ENCODE measurements around the gene TBXT.

DNA sequence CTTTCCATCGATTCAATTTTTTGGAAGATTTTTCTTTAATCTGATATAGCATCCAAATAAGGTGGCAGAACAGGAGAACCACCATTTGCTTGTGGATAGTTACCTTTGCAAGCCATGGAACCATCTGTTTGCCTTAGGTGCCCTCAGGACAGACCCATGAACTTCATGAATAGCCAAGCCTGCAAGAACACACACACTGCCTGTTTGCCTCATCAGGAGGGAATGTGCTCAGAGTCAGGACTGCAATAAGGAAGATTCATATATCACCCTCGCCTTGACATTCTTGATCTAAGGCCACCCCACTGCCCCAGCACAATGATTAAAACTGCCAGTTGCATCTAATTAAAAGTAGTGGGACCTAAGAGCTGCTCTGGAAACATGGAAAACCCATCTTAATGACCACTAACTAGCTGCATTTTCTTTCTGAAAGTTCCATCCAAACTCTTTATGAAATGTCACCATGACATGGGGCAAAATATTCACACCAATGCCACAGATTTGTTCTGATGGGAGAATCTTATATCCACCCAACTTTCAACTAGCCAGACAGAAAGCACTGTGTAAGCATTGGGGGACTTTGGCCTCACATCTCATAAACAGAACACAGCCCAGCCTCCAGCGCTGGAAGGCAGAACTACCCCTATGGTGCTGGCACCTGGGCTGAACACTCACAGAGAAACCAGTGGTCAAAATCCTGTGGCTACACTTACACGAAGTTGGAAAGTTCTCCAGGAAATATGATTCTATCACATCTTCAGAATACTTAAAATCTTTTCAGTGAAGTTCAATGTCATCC is 48.3 kb downstream of the TBXT start:
- TF ChIP-seq CTCF (IDR thresholded peaks at IDR 0.05) (no peak), POLR2AphosphoS5 (IDR thresholded peaks at IDR 0.05) (no peak)

Measured in transverse colon (tissue), 4 donors.